ENCODE results near the gene BTRC.

The BTRC gene

DNA sequence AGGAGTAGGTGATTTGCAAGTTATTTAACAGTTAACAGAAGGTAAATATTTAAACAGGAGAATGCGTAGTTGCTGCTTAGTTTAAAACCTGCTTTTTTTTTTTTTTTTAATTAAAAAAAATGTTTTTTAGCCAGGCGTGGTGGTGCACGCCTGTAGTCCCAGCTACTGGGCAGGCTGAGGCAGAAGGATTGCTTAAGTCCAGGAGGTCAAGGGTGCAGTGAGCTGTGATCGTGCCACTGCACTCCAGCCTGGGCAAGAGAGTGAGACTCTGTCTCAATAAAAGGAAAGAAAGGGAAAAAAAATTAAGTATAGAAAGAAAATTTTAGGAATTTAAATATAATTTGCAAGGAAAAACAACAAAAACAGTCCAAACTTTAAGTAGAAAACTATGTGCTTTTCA, 71.6 kb downstream of the BTRC start:
- H3K27ac ChIP-seq: no peak overlapping the region
- no peaks in the 10 kb centered on the region for H3K9me3 ChIP-seq (ENCODE audit: severe bottlenecking)
- TF ChIP-seq, protein P1, sequence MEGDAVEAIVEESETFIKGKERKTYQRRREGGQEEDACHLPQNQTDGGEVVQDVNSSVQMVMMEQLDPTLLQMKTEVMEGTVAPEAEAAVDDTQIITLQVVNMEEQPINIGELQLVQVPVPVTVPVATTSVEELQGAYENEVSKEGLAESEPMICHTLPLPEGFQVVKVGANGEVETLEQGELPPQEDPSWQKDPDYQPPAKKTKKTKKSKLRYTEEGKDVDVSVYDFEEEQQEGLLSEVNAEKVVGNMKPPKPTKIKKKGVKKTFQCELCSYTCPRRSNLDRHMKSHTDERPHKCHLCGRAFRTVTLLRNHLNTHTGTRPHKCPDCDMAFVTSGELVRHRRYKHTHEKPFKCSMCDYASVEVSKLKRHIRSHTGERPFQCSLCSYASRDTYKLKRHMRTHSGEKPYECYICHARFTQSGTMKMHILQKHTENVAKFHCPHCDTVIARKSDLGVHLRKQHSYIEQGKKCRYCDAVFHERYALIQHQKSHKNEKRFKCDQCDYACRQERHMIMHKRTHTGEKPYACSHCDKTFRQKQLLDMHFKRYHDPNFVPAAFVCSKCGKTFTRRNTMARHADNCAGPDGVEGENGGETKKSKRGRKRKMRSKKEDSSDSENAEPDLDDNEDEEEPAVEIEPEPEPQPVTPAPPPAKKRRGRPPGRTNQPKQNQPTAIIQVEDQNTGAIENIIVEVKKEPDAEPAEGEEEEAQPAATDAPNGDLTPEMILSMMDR (IDR thresholded peaks at IDR 0.05; ENCODE audit: low read depth, low read length): no peak
- no peaks in the 10 kb centered on the region for H3K27me3 ChIP-seq (ENCODE audit: insufficient read depth, low read depth, severe bottlenecking)
- H3K36me3 ChIP-seq: no peaks in the 10 kb centered on the region
- H3K4me3 ChIP-seq (ENCODE audit: low read depth, low read length): no peak overlapping the region
- DNase-seq: no peak

DNA sequence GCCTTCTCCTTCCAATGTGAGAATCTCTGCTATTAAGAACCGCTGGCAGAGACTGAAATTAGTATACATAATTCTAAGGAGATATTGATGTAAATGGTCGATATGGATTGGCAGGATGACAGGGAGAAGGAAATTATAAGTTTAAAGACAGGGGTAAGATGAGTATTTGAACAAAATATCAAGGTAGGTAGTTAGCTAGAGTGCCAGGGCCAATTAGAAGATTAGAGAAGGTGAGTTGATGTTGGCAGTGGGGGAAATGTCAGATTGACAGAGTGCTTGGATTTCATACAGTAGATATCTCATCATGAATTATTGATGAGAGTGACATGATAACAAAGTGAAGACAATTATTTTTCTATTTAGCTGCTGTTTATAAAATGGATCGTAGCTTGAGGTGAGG, 74.1 kb downstream of the BTRC start:
- no peaks in the 10 kb centered on the region for H3K27me3 ChIP-seq (ENCODE audit: insufficient read depth, low read depth, severe bottlenecking)
- TF ChIP-seq, protein P1 (IDR thresholded peaks at IDR 0.05; ENCODE audit: low read depth, low read length): no peak
- no peak for DNase-seq
- peaks cover 6% of the 10 kb centered on the region for H3K36me3 ChIP-seq
- no peaks in the 10 kb centered on the region for H3K9me3 ChIP-seq (ENCODE audit: severe bottlenecking)
- H3K4me3 ChIP-seq (ENCODE audit: low read depth, low read length): no peak overlapping the region
- no peak overlapping the region for H3K27ac ChIP-seq

DNA sequence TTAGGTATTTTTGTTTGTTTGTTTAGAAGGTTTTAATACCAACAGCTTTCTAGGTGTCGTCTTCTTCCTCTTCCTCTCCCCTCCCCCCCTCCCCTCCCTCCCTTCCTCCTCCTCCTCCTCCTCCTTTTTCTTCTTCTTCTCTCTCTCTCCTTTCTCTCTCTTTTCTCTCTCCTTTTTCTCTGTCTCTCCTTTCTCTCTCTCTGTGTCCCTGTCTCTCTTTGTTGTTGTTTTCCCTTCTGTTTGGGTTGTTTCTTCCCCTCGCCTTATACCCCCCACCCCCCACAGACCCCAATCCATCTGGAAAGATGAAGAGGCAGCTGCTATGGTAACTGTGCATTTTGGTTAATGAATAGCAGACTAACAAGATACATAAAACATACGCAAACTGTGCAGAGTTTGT, 75.5 kb downstream of the BTRC start:
- no peak overlapping the region for H3K4me3 ChIP-seq (ENCODE audit: low read depth, low read length)
- no peaks in the 10 kb centered on the region for H3K9me3 ChIP-seq (ENCODE audit: severe bottlenecking)
- TF ChIP-seq, protein P1 (IDR thresholded peaks at IDR 0.05; ENCODE audit: low read depth, low read length): no peak
- no peak for DNase-seq
- H3K27ac ChIP-seq: no peak overlapping the region
- peaks cover 6% of the 10 kb centered on the region for H3K36me3 ChIP-seq
- no peaks in the 10 kb centered on the region for H3K27me3 ChIP-seq (ENCODE audit: insufficient read depth, low read depth, severe bottlenecking)

DNA sequence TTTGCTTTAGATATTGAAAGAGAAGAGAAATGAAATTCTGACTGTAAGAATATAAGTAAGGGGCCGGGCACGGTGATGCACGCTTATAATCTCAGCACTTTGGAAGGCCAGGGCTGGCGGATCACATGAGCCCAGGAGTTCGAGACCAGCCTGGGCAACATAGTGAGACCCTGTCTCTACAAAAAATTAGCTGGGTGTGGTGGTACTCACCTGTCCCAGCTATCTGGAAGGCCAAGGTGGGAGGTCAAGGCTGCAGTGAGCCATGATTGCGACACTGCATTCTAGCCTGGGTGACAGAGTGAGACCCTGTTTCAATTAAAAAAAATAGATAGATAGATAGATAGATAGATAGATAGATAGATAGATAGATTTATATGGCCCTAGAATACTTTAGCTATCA, 82.3 kb downstream of the BTRC start:
- Histone ChIP-seq H3K4me3 (ENCODE audit: low read depth, low read length) (no peak overlapping the region), H3K9me3 (ENCODE audit: severe bottlenecking) (no peaks in the 10 kb centered on the region), H3K36me3 (peaks cover 4% of the 10 kb centered on the region), H3K27me3 (ENCODE audit: insufficient read depth, low read depth, severe bottlenecking) (no peaks in the 10 kb centered on the region), H3K27ac (no peak overlapping the region)
- TF ChIP-seq, protein P1 (IDR thresholded peaks at IDR 0.05; ENCODE audit: low read depth, low read length): no peak
- no peak for DNase-seq

DNA sequence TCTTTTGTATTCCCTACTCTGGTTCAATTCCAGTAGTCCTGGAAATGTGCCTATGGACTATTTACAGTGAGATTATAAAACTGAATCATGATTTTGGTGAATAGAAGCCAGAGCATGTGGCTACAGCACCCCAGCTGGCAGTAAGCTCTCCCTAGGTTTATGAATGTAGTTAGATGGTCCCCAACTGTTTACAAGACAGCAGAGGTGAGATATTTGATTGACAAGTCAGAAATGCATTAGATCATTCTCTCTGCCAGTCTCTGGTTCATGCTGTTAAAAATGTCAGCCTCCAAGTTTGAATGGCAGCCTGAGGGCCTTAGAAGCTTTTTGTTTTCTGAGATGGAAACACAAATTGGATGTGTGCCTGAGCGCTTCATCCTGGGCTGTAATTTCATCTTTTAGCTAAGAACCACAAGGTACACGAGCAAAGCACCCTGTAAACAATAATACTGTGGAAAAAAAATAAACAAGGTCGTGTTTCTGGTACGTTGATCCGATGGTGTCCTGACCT, 85.0 kb downstream of the BTRC start:
- no peaks in the 10 kb centered on the region for H3K27me3 ChIP-seq (ENCODE audit: insufficient read depth, low read depth, severe bottlenecking)
- H3K27ac ChIP-seq: no peak overlapping the region
- H3K36me3 ChIP-seq: no peaks in the 10 kb centered on the region; the same call in 1 of the 2 replicates
- DNase-seq: no peak
- no peaks in the 10 kb centered on the region for H3K9me3 ChIP-seq (ENCODE audit: severe bottlenecking)
- no peak overlapping the region for H3K4me3 ChIP-seq (ENCODE audit: low read depth, low read length)
- TF ChIP-seq, protein P1 (IDR thresholded peaks at IDR 0.05; ENCODE audit: low read depth, low read length): no peak

Data from WERI-Rb-1 (cell line).